Chondrocyte (in vitro differentiated cells): ENCODE results near the gene LIMA1. TPM values are rescaled to one million over a fixed set of nuclear protein-coding genes. Genes with fewer than 3 reads are reported as not detected.

Experiments
- DNase-seq: peaks from one replicate; pipeline ENCODE4 v3.0.0; 2021; ENCODE audit warnings: mixed read lengths, low spot score
- H3K27ac Mint-ChIP-seq: one replicate; pipeline ENCODE4 v1.8.0; 2021; ENCODE audit warnings: mild to moderate bottlenecking, moderate library complexity, mixed read lengths; ENCODE audit not compliant: unreplicated experiment
- H3K27me3 Mint-ChIP-seq: 2 replicates; pipeline ENCODE4 v1.8.0; 2021; ENCODE audit warnings: low read depth, mixed read lengths
- H3K36me3 Mint-ChIP-seq: 2 replicates; pipeline ENCODE4 v1.8.0; 2021; ENCODE audit warnings: low read depth, mixed read lengths
- H3K4me1 Mint-ChIP-seq: 2 replicates; pipeline ENCODE4 v1.8.0; 2021; ENCODE audit warnings: low read depth, mild to moderate bottlenecking, mixed read lengths
- H3K4me3 Mint-ChIP-seq: one replicate; pipeline ENCODE4 v1.8.0; 2021; ENCODE audit warnings: mild to moderate bottlenecking, moderate library complexity, mixed read lengths; ENCODE audit not compliant: unreplicated experiment
- H3K9me3 Mint-ChIP-seq: 2 replicates; pipeline ENCODE4 v1.8.0; 2021; ENCODE audit warnings: low read depth, mixed read lengths
- total RNA-seq: library from RNA; stranded (reverse); gene quantifications from 3 replicates; pipeline ENCODE4 v1.2.1, GENCODE V29; 2021
- TF ChIP-seq, protein P1 (sequence below): fragments of 200-600 bp; sonication (generic); IDR thresholded peaks from 2 replicates; pipeline ENCODE4 v1.5.0; 2021; ENCODE audit warnings: antibody characterized with exemption, mild to moderate bottlenecking, moderate library complexity

The LIMA1 gene
- total RNA-seq, 1 donor from 2014 or later, result 120 TPM

DNA sequence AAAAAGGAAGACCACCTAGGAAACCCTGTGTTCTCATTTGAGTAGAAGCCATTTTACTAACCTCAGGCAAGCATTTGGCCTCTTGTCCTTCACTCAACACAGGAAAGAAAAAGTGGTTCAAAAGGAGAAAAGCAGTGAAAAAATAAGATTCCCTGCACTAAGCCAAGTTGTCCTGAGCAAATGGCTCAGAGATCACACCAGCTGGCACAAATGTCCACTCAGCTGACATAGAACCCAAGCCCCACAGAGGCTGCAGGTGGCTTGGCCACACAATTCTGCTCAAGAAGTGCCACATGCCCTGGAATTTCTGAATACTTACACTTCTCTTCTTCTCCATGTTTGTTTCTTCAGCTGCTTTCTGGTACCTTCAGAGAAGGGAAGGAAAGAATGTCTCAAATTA is 52.0 kb downstream of the LIMA1 start:
- no peak for DNase-seq
- no peak overlapping the region for H3K27ac Mint-ChIP-seq
- TF ChIP-seq, protein P1, sequence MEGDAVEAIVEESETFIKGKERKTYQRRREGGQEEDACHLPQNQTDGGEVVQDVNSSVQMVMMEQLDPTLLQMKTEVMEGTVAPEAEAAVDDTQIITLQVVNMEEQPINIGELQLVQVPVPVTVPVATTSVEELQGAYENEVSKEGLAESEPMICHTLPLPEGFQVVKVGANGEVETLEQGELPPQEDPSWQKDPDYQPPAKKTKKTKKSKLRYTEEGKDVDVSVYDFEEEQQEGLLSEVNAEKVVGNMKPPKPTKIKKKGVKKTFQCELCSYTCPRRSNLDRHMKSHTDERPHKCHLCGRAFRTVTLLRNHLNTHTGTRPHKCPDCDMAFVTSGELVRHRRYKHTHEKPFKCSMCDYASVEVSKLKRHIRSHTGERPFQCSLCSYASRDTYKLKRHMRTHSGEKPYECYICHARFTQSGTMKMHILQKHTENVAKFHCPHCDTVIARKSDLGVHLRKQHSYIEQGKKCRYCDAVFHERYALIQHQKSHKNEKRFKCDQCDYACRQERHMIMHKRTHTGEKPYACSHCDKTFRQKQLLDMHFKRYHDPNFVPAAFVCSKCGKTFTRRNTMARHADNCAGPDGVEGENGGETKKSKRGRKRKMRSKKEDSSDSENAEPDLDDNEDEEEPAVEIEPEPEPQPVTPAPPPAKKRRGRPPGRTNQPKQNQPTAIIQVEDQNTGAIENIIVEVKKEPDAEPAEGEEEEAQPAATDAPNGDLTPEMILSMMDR, result no peak
- H3K36me3 Mint-ChIP-seq, result peaks cover 5% of the 10 kb centered on the region
- no peak overlapping the region for H3K4me3 Mint-ChIP-seq
- no peaks in the 10 kb centered on the region for H3K4me1 Mint-ChIP-seq
- no peaks in the 10 kb centered on the region for H3K9me3 Mint-ChIP-seq
- H3K27me3 Mint-ChIP-seq, result no peaks in the 10 kb centered on the region

DNA sequence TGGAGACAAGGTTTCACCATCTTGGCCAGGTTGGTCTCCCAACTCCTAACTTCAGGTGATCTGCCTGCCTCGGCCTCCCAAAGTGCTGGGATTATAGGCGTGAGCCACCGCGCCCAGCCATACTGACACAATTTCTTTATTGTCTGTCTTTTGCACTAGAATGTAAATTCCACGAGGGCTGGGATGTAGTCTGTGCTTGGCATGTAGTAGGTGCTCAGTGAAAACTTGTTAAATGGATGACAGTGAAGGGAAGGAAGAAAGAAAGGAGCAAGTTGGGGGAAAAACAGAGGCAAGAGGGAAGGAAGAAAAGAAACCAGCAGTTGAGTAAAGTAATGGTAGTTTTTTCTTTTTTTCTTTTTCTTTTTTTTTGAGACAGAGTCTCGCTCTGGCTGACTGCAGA is 53.1 kb downstream of the LIMA1 start:
- Mint-ChIP-seq H3K9me3 (no peaks in the 10 kb centered on the region), H3K4me1 (no peaks in the 10 kb centered on the region), H3K27me3 (no peaks in the 10 kb centered on the region), H3K4me3 (no peak overlapping the region), H3K36me3 (peaks cover 5% of the 10 kb centered on the region), H3K27ac (no peak overlapping the region)
- TF ChIP-seq, protein P1, result no peak
- no peak for DNase-seq

DNA sequence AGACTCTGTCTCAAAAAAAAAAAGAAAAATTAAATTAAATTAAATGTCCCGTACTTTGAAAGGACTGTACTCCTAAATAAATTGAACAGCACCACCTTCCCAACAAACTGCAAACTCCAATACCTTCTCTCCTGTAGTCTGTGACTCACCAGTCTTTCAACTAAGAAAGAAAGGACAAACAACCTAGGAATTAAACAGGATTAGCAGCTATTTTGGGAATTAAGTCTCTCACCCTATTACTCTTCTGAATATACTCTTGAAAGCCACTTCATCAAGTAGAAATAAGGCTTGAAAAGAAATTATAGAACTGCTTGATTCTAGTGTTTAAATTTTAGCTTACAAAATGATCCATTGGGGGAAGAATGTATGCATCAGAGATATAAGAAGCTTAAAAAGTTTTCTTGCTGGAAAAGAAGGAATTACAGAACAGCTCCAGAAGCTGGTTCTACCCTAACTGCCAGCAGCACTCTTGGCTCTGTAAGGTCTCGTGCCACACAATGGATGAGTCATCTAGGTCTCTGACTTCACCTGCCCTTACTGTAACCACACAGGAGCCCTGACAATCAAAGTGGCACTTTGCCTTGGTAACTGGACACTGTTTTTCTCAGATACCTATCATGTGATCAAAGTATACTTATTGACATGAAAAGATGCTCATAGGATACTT is 59.2 kb downstream of the LIMA1 start:
- Mint-ChIP-seq H3K9me3 (no peaks in the 10 kb centered on the region), H3K36me3 (peaks cover 2% of the 10 kb centered on the region), H3K4me1 (peaks cover 23% of the 10 kb centered on the region), H3K27me3 (no peaks in the 10 kb centered on the region), H3K27ac (no peak overlapping the region), H3K4me3 (no peak overlapping the region)
- TF ChIP-seq, protein P1, result no peak
- DNase-seq, result no peak

DNA sequence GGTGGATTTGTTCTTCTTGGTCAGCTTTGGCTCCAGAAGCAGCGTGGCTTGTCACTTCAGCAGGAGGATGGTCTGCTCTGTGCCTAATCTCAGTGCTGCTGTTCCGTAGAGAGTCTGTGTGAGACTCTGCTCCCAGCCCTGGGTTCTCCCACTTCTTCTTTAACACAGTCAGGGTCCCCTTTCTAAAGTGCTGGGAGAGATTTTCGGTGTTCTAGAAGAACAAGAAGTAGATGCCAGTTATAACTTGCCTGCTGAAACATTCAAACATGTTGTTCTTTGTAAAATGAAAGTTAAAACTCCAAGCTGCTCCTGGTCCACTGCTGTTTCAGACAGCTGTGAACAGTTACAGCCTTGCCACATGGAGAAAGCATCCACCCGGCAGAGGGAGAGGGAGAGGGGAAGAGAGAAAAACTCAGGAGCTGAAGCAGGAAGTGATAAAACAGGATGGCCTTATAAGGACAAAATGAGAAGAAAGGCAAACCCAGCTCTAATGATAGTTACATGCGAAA is 61.0 kb downstream of the LIMA1 start:
- Mint-ChIP-seq H3K4me3 (no peak overlapping the region), H3K36me3 (peaks cover 2% of the 10 kb centered on the region), H3K9me3 (no peaks in the 10 kb centered on the region), H3K4me1 (peaks cover 38% of the 10 kb centered on the region), H3K27me3 (no peaks in the 10 kb centered on the region), H3K27ac (no peak overlapping the region)
- TF ChIP-seq, protein P1, result peak; percentile 74
- no peak for DNase-seq

DNA sequence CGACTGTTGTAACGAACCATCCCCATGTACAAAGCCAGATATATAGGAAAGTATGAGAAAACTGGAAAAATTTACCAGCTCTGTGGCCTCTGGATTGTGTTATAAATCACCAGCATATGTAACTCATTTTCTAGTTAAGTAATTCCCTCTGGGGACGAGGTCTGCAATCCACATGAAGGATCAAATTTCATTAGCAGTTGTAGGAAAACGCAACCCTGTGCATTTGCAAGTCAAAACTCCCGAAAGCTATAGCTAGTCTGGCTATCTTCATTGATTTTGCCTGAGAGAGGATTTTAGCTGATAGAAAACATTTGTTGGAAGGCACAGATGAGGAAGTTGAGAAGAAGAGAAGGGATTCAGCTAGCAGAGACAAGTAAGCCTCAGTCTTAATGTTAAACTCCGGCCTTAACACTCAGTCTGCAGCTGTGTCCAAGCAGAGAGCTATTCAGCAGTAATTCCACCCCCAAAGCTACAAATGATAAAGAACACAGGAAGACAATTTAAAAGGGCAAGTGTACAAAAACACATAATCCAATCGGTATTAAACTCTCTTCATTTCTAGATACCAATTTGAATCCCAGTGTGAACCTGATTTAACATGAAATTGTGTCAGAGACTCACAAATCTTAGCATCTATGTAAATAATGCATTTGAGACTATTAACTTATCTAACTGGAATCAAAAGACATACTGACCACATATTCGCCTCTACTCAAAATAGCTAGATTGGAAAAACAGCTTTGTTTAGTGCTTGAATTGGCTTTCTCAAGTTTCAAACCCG is 61.9 kb downstream of the LIMA1 start:
- H3K27ac Mint-ChIP-seq, result no peak overlapping the region
- TF ChIP-seq, protein P1, result no peak
- no peaks in the 10 kb centered on the region for H3K27me3 Mint-ChIP-seq
- DNase-seq, result no peak
- H3K36me3 Mint-ChIP-seq, result peaks cover 5% of the 10 kb centered on the region
- no peak overlapping the region for H3K4me3 Mint-ChIP-seq
- H3K9me3 Mint-ChIP-seq, result no peaks in the 10 kb centered on the region
- H3K4me1 Mint-ChIP-seq, result peaks cover 42% of the 10 kb centered on the region
